HCT116 (cell line): ENCODE measurements around the gene FLVCR1. TPM values are rescaled to one million over a fixed set of nuclear protein-coding genes. Genes with fewer than 3 reads are reported as not detected.

Experiments
- ATAC-seq: fragments of 200-7000 bp; cut with Tn5 transposase; 2 replicates; pipeline ENCODE4 v1.9.1; 2020; ENCODE audit warnings: mild to moderate bottlenecking, moderate library complexity
- BruUV-seq: library from RNA; stranded (reverse); fragments of 400-500 nt; replicated peaks from 2 replicates; lab custom pipeline; 2021; lab: Mats Ljungman, UMichigan
- CTCF ChIA-PET: fragments of 300-600 bp; sonication (Branson Sonifier 250); formaldehyde crosslinking; loops from one replicate; lab custom pipeline; 2021; ENCODE audit warnings: antibody characterized with exemption; lab: Charles Lee
- POLR2A ChIA-PET: fragments of 300-600, 350-600 bp; sonication (Branson Sonifier 250); formaldehyde crosslinking; loops from one replicate; lab custom pipeline; 2021; ENCODE audit warnings: antibody characterized with exemption; lab: Charles Lee
- RAD21 ChIA-PET, 2 experiments: fragments of 300-600 bp; sonication (Branson Sonifier 250); formaldehyde crosslinking; loops; one replicate each; lab custom pipeline; 2023; ENCODE audit warnings: low total read pairs in 2 of 2; ENCODE audit not compliant: uncharacterized antibody in 2 of 2, unreplicated experiment in 2 of 2, low non-redundant PET in 1 of 2; lab: Charles Lee
- DNase-seq: peaks from one replicate; pipeline ENCODE4 v3.0.0-alpha.2; 2010; ENCODE audit warnings: low read depth, low spot score
- H2AFZ ChIP-seq: fragments of 200-600 bp; shearing (Covaris generic), sonication (generic); 2 replicates; pipeline ENCODE4 v1.6.1; 2017; ENCODE audit warnings: low read depth, mixed run types, mixed read lengths, antibody characterized with exemption, low read length; ENCODE audit not compliant: poor library complexity, severe bottlenecking
- H3K27ac ChIP-seq: 2 replicates; pipeline ENCODE4 v1.5.1; 2012; ENCODE audit warnings: low read depth, low read length
- H3K27me3 ChIP-seq: fragments of 200-600 bp; sonication (generic); 2 replicates; pipeline ENCODE4 v1.6.1; 2016; ENCODE audit warnings: mixed run types, low read length, mixed read lengths; ENCODE audit not compliant: insufficient read depth
- H3K36me3 ChIP-seq, 2 experiments: fragments of 200-500 bp in 1 of 2; fragments of 200-600 bp in 1 of 2; sonication (Bioruptor generic) in 1 of 2; sonication (generic) in 1 of 2; 2 replicates each; pipeline versions ENCODE4 v1.5.1 to v1.6.1; 2014 to 2016; ENCODE audit warnings: low read length in 2 of 2, inconsistent platforms in 1 of 2, mixed read lengths in 1 of 2, mixed run types in 1 of 2; ENCODE audit not compliant: insufficient read depth in 2 of 2, control insufficient read depth in 1 of 2
- H3K4me1 ChIP-seq, 2 experiments: fragments of 200-600 bp in 1 of 2; sonication (generic) in 1 of 2; 2 replicates each; pipeline versions ENCODE4 v1.5.1 to v1.6.1; 2012 to 2017; ENCODE audit warnings: low read length in 2 of 2, inconsistent platforms in 1 of 2, mild to moderate bottlenecking in 1 of 2, mixed read lengths in 1 of 2, mixed run types in 1 of 2, moderate library complexity in 1 of 2; ENCODE audit not compliant: insufficient read depth in 2 of 2, control insufficient read depth in 1 of 2
- H3K4me2 ChIP-seq: fragments of 200-600 bp; sonication (generic); 2 replicates; pipeline ENCODE4 v1.6.1; 2017; ENCODE audit warnings: mixed run types, low read length, mixed read lengths
- H3K4me3 ChIP-seq, 2 experiments: fragments of 200-600 bp in 1 of 2; sonication (generic) in 1 of 2; replicated peaks in 1 of 2; 2 replicates each; pipeline ENCODE4 v1.5.1; 2011 to 2016; ENCODE audit warnings: low read length in 2 of 2, control low read depth in 1 of 2, low read depth in 1 of 2, mild to moderate bottlenecking in 1 of 2, mixed read lengths in 1 of 2, mixed run types in 1 of 2
- H3K79me2 ChIP-seq: fragments of 200-600 bp; sonication (generic); 2 replicates; pipeline ENCODE4 v1.6.1; 2017; ENCODE audit warnings: mild to moderate bottlenecking, mixed run types, low read length, moderate library complexity, mixed read lengths; ENCODE audit not compliant: insufficient read depth
- H3K9ac ChIP-seq: fragments of 200-600 bp; sonication (generic); 2 replicates; pipeline ENCODE4 v1.6.1; 2016; ENCODE audit warnings: low read length, mixed read lengths
- H3K9me2 ChIP-seq: fragments of 200-600 bp; sonication (generic), shearing (Covaris generic); 2 replicates; pipeline ENCODE4 v1.6.1; 2017; ENCODE audit warnings: mixed run types, mild to moderate bottlenecking, moderate library complexity; ENCODE audit not compliant: insufficient read depth
- H3K9me3 ChIP-seq, 2 experiments: fragments of 200-500 bp in 1 of 2; fragments of 200-600 bp in 1 of 2; sonication (Bioruptor generic) in 1 of 2; sonication (generic) in 1 of 2; 2 replicates each; pipeline ENCODE4 v1.6.1; 2014 to 2017; ENCODE audit warnings: low read length in 2 of 2, mixed read lengths in 2 of 2, inconsistent platforms in 1 of 2, low read depth in 1 of 2, mild to moderate bottlenecking in 1 of 2, mixed run types in 1 of 2, moderate library complexity in 1 of 2; ENCODE audit not compliant: control insufficient read depth in 1 of 2, insufficient read depth in 1 of 2
- H4K20me1 ChIP-seq: fragments of 200-600 bp; sonication (generic), shearing (Covaris generic); 2 replicates; pipeline ENCODE4 v1.6.1; 2017; ENCODE audit warnings: mixed run types, mild to moderate bottlenecking, moderate library complexity; ENCODE audit not compliant: insufficient read depth
- JUND ChIP-seq: IDR thresholded peaks from 2 replicates; pipeline ENCODE4 v1.6.1; 2012
- SIN3A ChIP-seq: IDR thresholded peaks from 2 replicates; pipeline ENCODE4 v1.6.1; 2012; ENCODE audit warnings: low read depth
- SP1 ChIP-seq: IDR thresholded peaks from 2 replicates; pipeline ENCODE4 v1.6.1; 2012; ENCODE audit warnings: low read depth
- SRF ChIP-seq: IDR thresholded peaks from 2 replicates; pipeline ENCODE4 v1.6.1; 2012; ENCODE audit warnings: low read depth
- intact Hi-C: fragments of 100-400 bp; cut with micrococcal nuclease; formaldehyde crosslinking; loops from 2 replicates; pipeline ENCODE4 v1.10.0; 2022
- total RNA-seq: library from RNA; stranded (reverse); gene quantifications from one replicate; pipeline ENCODE4 v1.2.1, GENCODE V29; 2021; ENCODE audit not compliant: unreplicated experiment
- TF ChIP-seq, protein P1 (sequence below): IDR thresholded peaks from 2 replicates; pipeline ENCODE4 v1.6.1; 2012

Gene FLVCR1
- total RNA-seq, 1 experiment from 2014 or later: 19.0 TPM

DNA sequence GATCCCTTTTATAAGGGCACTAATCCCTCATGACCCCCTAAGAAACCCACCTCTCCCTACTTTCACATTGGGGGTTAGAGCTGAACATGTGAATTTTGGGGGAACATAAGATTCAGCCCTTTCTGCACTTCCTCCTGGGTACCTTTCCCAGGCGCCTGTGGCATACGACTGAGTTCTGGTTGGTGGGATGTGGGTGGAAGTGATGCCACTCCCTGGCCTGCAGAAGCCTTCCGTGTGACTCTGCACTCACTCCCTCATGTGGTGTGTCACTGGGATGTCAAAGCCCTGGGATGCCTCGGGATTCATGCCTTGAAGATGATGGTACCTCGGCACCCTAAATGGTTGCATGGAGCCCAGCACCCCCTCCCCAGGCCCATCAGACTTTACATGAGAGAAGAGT lies 63.9 kb downstream of the FLVCR1 start:
- H3K27me3 ChIP-seq: no peaks in the 10 kb centered on the region
- CTCF ChIA-PET: no interaction called here
- ATAC-seq (no peak), DNase-seq (no peak)
- no peaks in the 10 kb centered on the region for H3K9me2 ChIP-seq
- no peaks in the 10 kb centered on the region for H3K79me2 ChIP-seq
- H3K4me1 ChIP-seq: no peaks in the 10 kb centered on the region
- no peaks in the 10 kb centered on the region for H3K36me3 ChIP-seq
- no peak overlapping the region for H2AFZ ChIP-seq
- H3K4me3 ChIP-seq: no peak overlapping the region
- no peak overlapping the region for H3K27ac ChIP-seq
- POLR2A ChIA-PET: no interaction called here
- BruUV-seq: no TSS peak
- no peaks in the 10 kb centered on the region for H4K20me1 ChIP-seq
- H3K4me2 ChIP-seq: no peak overlapping the region
- H3K9ac ChIP-seq: no peak overlapping the region
- TF ChIP-seq JUND: no peak
- RAD21 ChIA-PET: no interaction called here
- intact Hi-C loops: no loop called here
- H3K9me3 ChIP-seq: no peaks in the 10 kb centered on the region; a peak in 1 of 4 replicates

DNA sequence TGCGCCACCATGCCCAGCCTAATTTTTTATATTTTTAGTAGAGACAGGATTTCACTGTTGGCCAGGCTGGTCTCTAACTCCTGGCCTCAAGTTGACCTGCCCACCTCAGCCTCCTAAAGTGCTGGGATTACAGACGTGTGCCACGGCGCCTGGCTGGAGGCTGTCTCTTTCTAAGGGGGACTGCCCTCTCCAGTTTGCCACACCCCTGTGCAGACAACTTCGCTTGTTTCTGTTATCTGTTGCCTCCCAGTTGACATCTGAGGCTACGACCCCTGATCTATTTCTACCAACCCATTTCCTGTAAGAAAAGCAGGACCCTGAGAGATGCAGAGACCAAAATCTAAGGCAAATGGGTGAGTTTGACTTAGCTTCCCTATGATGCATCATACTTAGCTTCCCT lies 68.3 kb downstream of the FLVCR1 start:
- POLR2A ChIA-PET: no interaction called here
- intact Hi-C loops: no loop called here
- Histone ChIP-seq H4K20me1 (no peaks in the 10 kb centered on the region), H3K36me3 (no peaks in the 10 kb centered on the region), H3K27me3 (no peaks in the 10 kb centered on the region), H3K4me1 (peaks cover 0 to 4% of the 10 kb centered on the region in 2 experiments; a peak in 1 of 4 replicates), H3K27ac (no peak overlapping the region), H2AFZ (no peak overlapping the region), H3K4me3 (no peak overlapping the region), H3K4me2 (no peak overlapping the region), H3K9me3 (no peaks in the 10 kb centered on the region; a peak in 1 of 4 replicates), H3K9ac (no peak overlapping the region)
- CTCF ChIA-PET: no interaction called here
- DNase-seq (no peak), ATAC-seq (no peak)
- no TSS peak for BruUV-seq
- RAD21 ChIA-PET: no interaction called here
- no peak for TF ChIP-seq SIN3A
- TF ChIP-seq SRF: no peak
- TF ChIP-seq, protein P1, sequence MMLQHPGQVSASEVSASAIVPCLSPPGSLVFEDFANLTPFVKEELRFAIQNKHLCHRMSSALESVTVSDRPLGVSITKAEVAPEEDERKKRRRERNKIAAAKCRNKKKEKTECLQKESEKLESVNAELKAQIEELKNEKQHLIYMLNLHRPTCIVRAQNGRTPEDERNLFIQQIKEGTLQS: no peak
- TF ChIP-seq SP1: no peak
- TF ChIP-seq, all 23 proteins: peak for 0
- H3K79me2 ChIP-seq: no peaks in the 10 kb centered on the region
- H3K9me2 ChIP-seq: no peaks in the 10 kb centered on the region
